ENCODE data around the gene TBC1D10B.
"Not testable (repeated sequence)": the region's sequence is repeated elsewhere in the genome, so short reads cannot be mapped to it uniquely, and the experiment has no call there.

Gene TBC1D10B

GRCh38 chr16:30340621-30341020 is 29.7 kb downstream of the TBC1D10B start:
- H2BK15ac ChIP-seq (ENCODE audit: low read depth, poor library complexity, severe bottlenecking), result no peak overlapping the region
- H3K36me3 ChIP-seq (ENCODE audit: control insufficient read depth in 1 of 2, insufficient read depth in 2 of 2, low read depth in 1 of 2, low read length in 2 of 2), result peaks cover 0 to 6% of the 10 kb centered on the region in 2 experiments
- WGBS, result 96% methylated on average over 13 of the region's 13 CpGs
- no peaks in the 10 kb centered on the region for H3K9me3 ChIP-seq (ENCODE audit: control insufficient read depth, low read length)
- no peak overlapping the region for H3K4me2 ChIP-seq (ENCODE audit: low read length, poor library complexity, severe bottlenecking)
- H3K23ac ChIP-seq (ENCODE audit: low read length in 2 of 2), result no peak overlapping the region
- H2BK120ac ChIP-seq (ENCODE audit: low read depth, low read length), result no peak overlapping the region
- DNase-seq, result no peak
- no peak overlapping the region for H3K14ac ChIP-seq (ENCODE audit: low read length in 2 of 2)
- no peak overlapping the region for H2BK12ac ChIP-seq (ENCODE audit: low read length in 2 of 2)
- no peak overlapping the region for H2AFZ ChIP-seq (ENCODE audit: low read depth, low read length)
- no peak overlapping the region for H3K9ac ChIP-seq (ENCODE audit: low read length)
- no peak overlapping the region for H4K8ac ChIP-seq (ENCODE audit: low read length)
- H3K27ac ChIP-seq (ENCODE audit: low read length, poor library complexity, severe bottlenecking), result no peak overlapping the region
- no peak overlapping the region for H2AK5ac ChIP-seq (ENCODE audit: low read length, severe bottlenecking)
- H3K4me3 ChIP-seq (ENCODE audit: insufficient read depth in 1 of 2, low read depth in 1 of 2, low read length in 2 of 2), result no peak overlapping the region
- peaks cover 8% of the 10 kb centered on the region for H3K79me1 ChIP-seq (replicated peaks; ENCODE audit: low read length, poor library complexity, severe bottlenecking)
- H3K27me3 ChIP-seq (ENCODE audit: control insufficient read depth in 1 of 2, insufficient read depth in 1 of 2, low read length in 2 of 2), result no peaks in the 10 kb centered on the region
- peak overlapping the region; percentile 10 for H4K91ac ChIP-seq (ENCODE audit: low read length)
- H3K4me1 ChIP-seq (ENCODE audit: control insufficient read depth, insufficient read depth, low read depth, low read length), result peaks cover 8% of the 10 kb centered on the region
- no peak overlapping the region for H3K4ac ChIP-seq (ENCODE audit: low read depth in 1 of 2, low read length in 2 of 2)
- no peak overlapping the region for H3K18ac ChIP-seq (ENCODE audit: low read depth in 1 of 2, low read length in 2 of 2)
- H2BK5ac ChIP-seq (ENCODE audit: low read depth, low read length, poor library complexity, severe bottlenecking), result no peak overlapping the region

GRCh38 chr16:30338715-30339114 is 31.6 kb downstream of the TBC1D10B start:
- H4K8ac ChIP-seq (ENCODE audit: low read length); H2BK120ac ChIP-seq (ENCODE audit: low read depth, low read length); DNase-seq; H3K4ac ChIP-seq (ENCODE audit: low read depth in 1 of 2, low read length in 2 of 2); H3K4me1 ChIP-seq (ENCODE audit: control insufficient read depth, insufficient read depth, low read depth, low read length); H3K9me3 ChIP-seq (ENCODE audit: control insufficient read depth, low read length); H2AK5ac ChIP-seq (ENCODE audit: low read length, severe bottlenecking); H2BK5ac ChIP-seq (ENCODE audit: low read depth, low read length, poor library complexity, severe bottlenecking); H3K36me3 ChIP-seq (ENCODE audit: control insufficient read depth in 1 of 2, insufficient read depth in 2 of 2, low read depth in 1 of 2, low read length in 2 of 2); H3K4me2 ChIP-seq (ENCODE audit: low read length, poor library complexity, severe bottlenecking); H3K9ac ChIP-seq (ENCODE audit: low read length); H2AFZ ChIP-seq (ENCODE audit: low read depth, low read length); H3K4me3 ChIP-seq (ENCODE audit: insufficient read depth in 1 of 2, low read depth in 1 of 2, low read length in 2 of 2); H4K91ac ChIP-seq (ENCODE audit: low read length); H3K14ac ChIP-seq (ENCODE audit: low read length in 2 of 2); H2BK12ac ChIP-seq (ENCODE audit: low read length in 2 of 2); H3K27ac ChIP-seq (ENCODE audit: low read length, poor library complexity, severe bottlenecking); H2BK15ac ChIP-seq (ENCODE audit: low read depth, poor library complexity, severe bottlenecking); H3K27me3 ChIP-seq (ENCODE audit: control insufficient read depth in 1 of 2, insufficient read depth in 1 of 2, low read length in 2 of 2); H3K18ac ChIP-seq (ENCODE audit: low read depth in 1 of 2, low read length in 2 of 2); H3K23ac ChIP-seq (ENCODE audit: low read length in 2 of 2); H3K79me1 ChIP-seq (replicated peaks; ENCODE audit: low read length, poor library complexity, severe bottlenecking): not testable (repeated sequence)
- 98% methylated on average over 2 of the region's 5 CpGs for WGBS

GRCh38 chr16:30337964-30338357 is 32.3 kb downstream of the TBC1D10B start:
- H4K91ac ChIP-seq (ENCODE audit: low read length); H2BK15ac ChIP-seq (ENCODE audit: low read depth, poor library complexity, severe bottlenecking); H3K4me3 ChIP-seq (ENCODE audit: insufficient read depth in 1 of 2, low read depth in 1 of 2, low read length in 2 of 2); H4K8ac ChIP-seq (ENCODE audit: low read length); H3K4me1 ChIP-seq (ENCODE audit: control insufficient read depth, insufficient read depth, low read depth, low read length); H3K23ac ChIP-seq (ENCODE audit: low read length in 2 of 2); H2BK120ac ChIP-seq (ENCODE audit: low read depth, low read length); H2AFZ ChIP-seq (ENCODE audit: low read depth, low read length); H3K4me2 ChIP-seq (ENCODE audit: low read length, poor library complexity, severe bottlenecking); H2BK12ac ChIP-seq (ENCODE audit: low read length in 2 of 2); H2BK5ac ChIP-seq (ENCODE audit: low read depth, low read length, poor library complexity, severe bottlenecking); H2AK5ac ChIP-seq (ENCODE audit: low read length, severe bottlenecking); H3K27ac ChIP-seq (ENCODE audit: low read length, poor library complexity, severe bottlenecking); H3K36me3 ChIP-seq (ENCODE audit: control insufficient read depth in 1 of 2, insufficient read depth in 2 of 2, low read depth in 1 of 2, low read length in 2 of 2); H3K18ac ChIP-seq (ENCODE audit: low read depth in 1 of 2, low read length in 2 of 2); H3K4ac ChIP-seq (ENCODE audit: low read depth in 1 of 2, low read length in 2 of 2); DNase-seq; H3K27me3 ChIP-seq (ENCODE audit: control insufficient read depth in 1 of 2, insufficient read depth in 1 of 2, low read length in 2 of 2); H3K9ac ChIP-seq (ENCODE audit: low read length); H3K9me3 ChIP-seq (ENCODE audit: control insufficient read depth, low read length); H3K14ac ChIP-seq (ENCODE audit: low read length in 2 of 2); H3K79me1 ChIP-seq (replicated peaks; ENCODE audit: low read length, poor library complexity, severe bottlenecking): not testable (repeated sequence)
- 93% methylated on average over 9 of the region's 10 CpGs for WGBS

GRCh38 chr16:30335598-30336474 is 34.5 kb downstream of the TBC1D10B start:
- no peak for DNase-seq
- peak overlapping the region in 1 of 2 experiments; percentile 37 for H3K4ac ChIP-seq (ENCODE audit: low read depth in 1 of 2, low read length in 2 of 2)
- no peaks in the 10 kb centered on the region for H3K27me3 ChIP-seq (ENCODE audit: control insufficient read depth in 1 of 2, insufficient read depth in 1 of 2, low read length in 2 of 2)
- H4K8ac ChIP-seq (ENCODE audit: low read length), result no peak overlapping the region
- H3K23ac ChIP-seq (ENCODE audit: low read length in 2 of 2), result peak overlapping the region in 1 of 2 experiments; percentile 40
- no peak overlapping the region for H2BK15ac ChIP-seq (ENCODE audit: low read depth, poor library complexity, severe bottlenecking)
- no peak overlapping the region for H3K14ac ChIP-seq (ENCODE audit: low read length in 2 of 2)
- peak overlapping the region; percentile 54 for H3K4me2 ChIP-seq (ENCODE audit: low read length, poor library complexity, severe bottlenecking)
- peak overlapping the region; percentile 12 to 79 for H3K4me3 ChIP-seq (ENCODE audit: insufficient read depth in 1 of 2, low read depth in 1 of 2, low read length in 2 of 2)
- H3K36me3 ChIP-seq (ENCODE audit: control insufficient read depth in 1 of 2, insufficient read depth in 2 of 2, low read depth in 1 of 2, low read length in 2 of 2), result peaks cover 0 to 2% of the 10 kb centered on the region in 2 experiments
- no peak overlapping the region for H2AFZ ChIP-seq (ENCODE audit: low read depth, low read length)
- peak overlapping the region; percentile 39 for H3K27ac ChIP-seq (ENCODE audit: low read length, poor library complexity, severe bottlenecking)
- H3K9ac ChIP-seq (ENCODE audit: low read length), result peak overlapping the region; percentile 82
- no peak overlapping the region for H2BK5ac ChIP-seq (ENCODE audit: low read depth, low read length, poor library complexity, severe bottlenecking)
- peak overlapping the region in 1 of 2 experiments; percentile 42 for H2BK12ac ChIP-seq (ENCODE audit: low read length in 2 of 2)
- H4K91ac ChIP-seq (ENCODE audit: low read length), result no peak overlapping the region
- H3K18ac ChIP-seq (ENCODE audit: low read depth in 1 of 2, low read length in 2 of 2), result peak overlapping the region in 1 of 2 experiments; percentile 48
- peaks cover 7% of the 10 kb centered on the region for H3K4me1 ChIP-seq (ENCODE audit: control insufficient read depth, insufficient read depth, low read depth, low read length)
- H2AK5ac ChIP-seq (ENCODE audit: low read length, severe bottlenecking), result no peak overlapping the region
- WGBS, result 65% methylated on average over 17 of the region's 17 CpGs
- no peaks in the 10 kb centered on the region for H3K9me3 ChIP-seq (ENCODE audit: control insufficient read depth, low read length)
- H3K79me1 ChIP-seq (replicated peaks; ENCODE audit: low read length, poor library complexity, severe bottlenecking), result peaks cover 8% of the 10 kb centered on the region
- H2BK120ac ChIP-seq (ENCODE audit: low read depth, low read length), result no peak overlapping the region

Measured in mesenchymal stem cell (in vitro differentiated cells and primary cell).